Measurements from ENCODE around the gene RPS6KA4. TPM values are rescaled to one million over a fixed set of nuclear protein-coding genes. Genes with fewer than 3 reads are reported as not detected.
"Not testable (repeated sequence)": the region's sequence is repeated elsewhere in the genome, so short reads cannot be mapped to it uniquely, and the experiment has no call there.

The RPS6KA4 gene
- total RNA-seq, 1 donor from 2014 or later = 34.9 TPM

- peak; percentile 27 for TF ChIP-seq CTCF (IDR thresholded peaks at IDR 0.05)
- DNase-seq (ENCODE audit: low spot score) = peak; percentile 66
- no peak overlapping the region for H3K4me3 Mint-ChIP-seq (ENCODE audit: unreplicated experiment)
- H3K27me3 Mint-ChIP-seq (ENCODE audit: low read depth) = no peaks in the 10 kb centered on the region
- peaks cover 20% of the 10 kb centered on the region for H3K4me1 Mint-ChIP-seq (ENCODE audit: low read depth)
- no peaks in the 10 kb centered on the region for H3K36me3 Mint-ChIP-seq (ENCODE audit: low read depth)
- H3K9me3 Mint-ChIP-seq (ENCODE audit: low read depth) = no peaks in the 10 kb centered on the region
- peak overlapping the region; percentile 84 for H3K27ac Mint-ChIP-seq (ENCODE audit: unreplicated experiment)
Measured at GRCh38 chr11:64314805-64315561, 44.0 kb upstream of the RPS6KA4 start.

- not testable (repeated sequence) for H3K9me3 Mint-ChIP-seq (ENCODE audit: low read depth); H3K27me3 Mint-ChIP-seq (ENCODE audit: low read depth); H3K36me3 Mint-ChIP-seq (ENCODE audit: low read depth); DNase-seq (ENCODE audit: low spot score)
- Mint-ChIP-seq H3K4me3 (ENCODE audit: unreplicated experiment) (peak overlapping the region; percentile 90), H3K27ac (ENCODE audit: unreplicated experiment) (peak overlapping the region; percentile 100), H3K4me1 (ENCODE audit: low read depth) (peaks cover 27% of the 10 kb centered on the region)
Measured at GRCh38 chr11:64315667-64316526, 43.1 kb upstream of the RPS6KA4 start.

GRCh38 chr11:64316672-64317324 is 42.2 kb upstream of the RPS6KA4 start:
- H3K4me1 Mint-ChIP-seq (ENCODE audit: low read depth) = peaks cover 30% of the 10 kb centered on the region
- no peaks in the 10 kb centered on the region for H3K27me3 Mint-ChIP-seq (ENCODE audit: low read depth)
- TF ChIP-seq CTCF (IDR thresholded peaks at IDR 0.05) = peak; percentile 40
- peak overlapping the region; percentile 90 for H3K4me3 Mint-ChIP-seq (ENCODE audit: unreplicated experiment)
- H3K36me3 Mint-ChIP-seq (ENCODE audit: low read depth) = peaks cover 7% of the 10 kb centered on the region
- peak overlapping the region; percentile 100 for H3K27ac Mint-ChIP-seq (ENCODE audit: unreplicated experiment)
- no peak for DNase-seq (ENCODE audit: low spot score)
- no peaks in the 10 kb centered on the region for H3K9me3 Mint-ChIP-seq (ENCODE audit: low read depth)

GRCh38 chr11:64317325-64317960 is 41.5 kb upstream of the RPS6KA4 start, which contains the start of gene TRMT112:
Gene TRMT112 (minus strand): TSS chr11:64317559. CDS start chr11:64317526, 33 bp downstream.
- Mint-ChIP-seq H3K4me1 (ENCODE audit: low read depth) (peaks cover 30% of the 10 kb centered on the region), H3K36me3 (ENCODE audit: low read depth) (peaks cover 8% of the 10 kb centered on the region), H3K27ac (ENCODE audit: unreplicated experiment) (peak within 1 kb of the TSS; percentile 100), H3K9me3 (ENCODE audit: low read depth) (no peaks in the 10 kb centered on the region), H3K4me3 (ENCODE audit: unreplicated experiment) (peak within 1 kb of the TSS; percentile 90), H3K27me3 (ENCODE audit: low read depth) (no peaks in the 10 kb centered on the region)
- peak; percentile 97 for DNase-seq (ENCODE audit: low spot score)
- TF ChIP-seq CTCF (IDR thresholded peaks at IDR 0.05) = no peak

GRCh38 chr11:64317961-64318765 is 40.8 kb upstream of the RPS6KA4 start, which contains the start of gene PRDX5:
Gene PRDX5 (plus strand): TSS chr11:64318121. CDS start chr11:64318216, 95 bp downstream.
- no peaks in the 10 kb centered on the region for H3K27me3 Mint-ChIP-seq (ENCODE audit: low read depth)
- H3K4me1 Mint-ChIP-seq (ENCODE audit: low read depth) = peaks cover 30% of the 10 kb centered on the region
- peaks cover 8% of the 10 kb centered on the region for H3K36me3 Mint-ChIP-seq (ENCODE audit: low read depth)
- no peaks in the 10 kb centered on the region for H3K9me3 Mint-ChIP-seq (ENCODE audit: low read depth)
- DNase-seq (ENCODE audit: low spot score) = peak; percentile 73
- peak within 1 kb of the TSS; percentile 90 for H3K4me3 Mint-ChIP-seq (ENCODE audit: unreplicated experiment)
- H3K27ac Mint-ChIP-seq (ENCODE audit: unreplicated experiment) = peak within 1 kb of the TSS; percentile 100
- peak; percentile 68 for TF ChIP-seq CTCF (IDR thresholded peaks at IDR 0.05)
